GM12872 (cell line): ENCODE results near the gene FAIM2.

Experiments
- TF ChIP-seq, protein P1 (sequence below): IDR thresholded peaks from 3 replicates; pipeline ENCODE4 v1.5.1; 2011; ENCODE audit warnings: low read depth, mild to moderate bottlenecking, low read length, moderate library complexity; ENCODE audit not compliant: insufficient read depth

The FAIM2 gene

DNA sequence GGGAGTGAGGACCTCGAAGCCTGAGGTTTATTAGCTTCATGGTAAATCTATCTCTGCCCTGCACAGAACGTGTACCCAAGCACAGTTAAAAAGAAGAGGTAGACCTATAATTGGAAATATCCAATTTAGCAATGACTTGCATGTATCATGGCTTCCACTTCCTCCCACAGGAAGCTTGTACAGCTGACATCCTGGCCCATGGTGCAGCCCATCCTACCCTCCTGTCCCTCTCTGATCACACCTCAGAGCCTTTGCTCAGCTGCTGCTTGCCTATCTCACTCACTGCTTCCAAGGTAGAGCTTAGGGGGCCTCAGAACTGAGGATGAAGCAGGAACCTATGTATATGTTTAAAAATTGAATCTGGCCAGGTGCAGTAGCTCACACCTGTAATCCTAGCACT lies 56.5 kb downstream of the FAIM2 start:
- TF ChIP-seq, protein P1, sequence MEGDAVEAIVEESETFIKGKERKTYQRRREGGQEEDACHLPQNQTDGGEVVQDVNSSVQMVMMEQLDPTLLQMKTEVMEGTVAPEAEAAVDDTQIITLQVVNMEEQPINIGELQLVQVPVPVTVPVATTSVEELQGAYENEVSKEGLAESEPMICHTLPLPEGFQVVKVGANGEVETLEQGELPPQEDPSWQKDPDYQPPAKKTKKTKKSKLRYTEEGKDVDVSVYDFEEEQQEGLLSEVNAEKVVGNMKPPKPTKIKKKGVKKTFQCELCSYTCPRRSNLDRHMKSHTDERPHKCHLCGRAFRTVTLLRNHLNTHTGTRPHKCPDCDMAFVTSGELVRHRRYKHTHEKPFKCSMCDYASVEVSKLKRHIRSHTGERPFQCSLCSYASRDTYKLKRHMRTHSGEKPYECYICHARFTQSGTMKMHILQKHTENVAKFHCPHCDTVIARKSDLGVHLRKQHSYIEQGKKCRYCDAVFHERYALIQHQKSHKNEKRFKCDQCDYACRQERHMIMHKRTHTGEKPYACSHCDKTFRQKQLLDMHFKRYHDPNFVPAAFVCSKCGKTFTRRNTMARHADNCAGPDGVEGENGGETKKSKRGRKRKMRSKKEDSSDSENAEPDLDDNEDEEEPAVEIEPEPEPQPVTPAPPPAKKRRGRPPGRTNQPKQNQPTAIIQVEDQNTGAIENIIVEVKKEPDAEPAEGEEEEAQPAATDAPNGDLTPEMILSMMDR: no peak

DNA sequence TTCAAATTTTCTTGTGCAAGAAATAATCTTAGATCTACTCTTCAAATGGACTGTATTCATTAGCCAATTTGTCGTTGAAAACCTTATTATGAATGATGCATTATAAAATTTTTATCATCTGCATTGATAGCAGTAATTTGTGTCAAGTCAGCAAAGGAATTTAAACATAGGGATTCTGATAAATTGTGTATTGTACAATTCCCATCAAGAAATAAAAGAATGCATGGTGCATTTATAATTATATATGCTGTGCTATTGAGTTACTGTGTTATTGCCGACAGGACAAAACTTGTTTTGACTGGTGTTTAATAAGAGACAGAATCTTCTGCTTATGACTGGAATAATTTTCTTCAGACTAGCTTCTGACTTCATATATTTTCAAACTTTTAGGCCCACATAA lies 57.7 kb downstream of the FAIM2 start:
- TF ChIP-seq, protein P1: no peak

DNA sequence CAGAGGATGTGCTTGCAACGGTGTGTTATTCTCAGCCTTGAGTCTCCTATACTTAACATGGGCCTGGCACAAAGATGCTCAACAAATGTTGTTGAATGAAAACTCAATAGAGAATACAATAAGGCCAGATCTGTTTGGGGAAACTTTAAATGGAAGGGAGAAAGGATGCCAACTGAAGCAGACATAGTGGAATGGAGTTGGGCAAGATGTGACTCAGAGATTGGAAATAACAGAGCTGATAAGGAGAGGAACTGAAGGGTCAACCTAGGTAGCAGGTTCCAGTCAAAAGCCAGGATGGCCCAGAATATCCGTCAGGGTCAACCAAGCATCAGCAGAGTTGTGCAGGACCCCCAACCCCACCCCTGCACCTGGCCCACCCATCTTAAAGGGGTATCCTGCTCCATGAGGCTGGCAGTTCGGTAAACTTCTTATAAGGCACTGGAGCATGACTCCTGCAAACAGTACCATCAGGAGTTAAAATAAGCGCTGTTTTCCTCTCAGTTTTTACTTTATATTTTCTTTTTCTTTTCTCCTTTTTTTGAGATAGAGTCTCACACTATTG lies 59.7 kb downstream of the FAIM2 start:
- TF ChIP-seq, protein P1: no peak

DNA sequence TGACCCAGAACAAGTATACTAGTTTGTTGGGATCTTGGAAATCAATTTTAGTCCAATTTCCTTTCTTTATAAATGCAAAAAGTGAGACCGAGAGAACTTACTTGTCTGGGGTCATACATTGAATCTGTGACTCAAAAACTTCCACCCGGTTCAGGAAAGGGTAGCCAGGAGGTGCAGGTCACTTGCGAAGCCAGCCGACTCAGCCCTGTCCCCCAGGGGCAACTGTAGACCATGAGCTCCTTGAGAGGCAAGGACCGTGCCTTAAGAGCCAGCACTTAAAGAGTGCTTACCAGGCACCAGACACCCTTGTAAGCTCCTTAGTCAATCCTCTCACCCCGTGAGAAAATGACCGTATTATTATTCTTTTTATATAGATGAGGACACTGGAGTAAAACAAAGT lies 60.3 kb downstream of the FAIM2 start:
- TF ChIP-seq, protein P1: no peak

DNA sequence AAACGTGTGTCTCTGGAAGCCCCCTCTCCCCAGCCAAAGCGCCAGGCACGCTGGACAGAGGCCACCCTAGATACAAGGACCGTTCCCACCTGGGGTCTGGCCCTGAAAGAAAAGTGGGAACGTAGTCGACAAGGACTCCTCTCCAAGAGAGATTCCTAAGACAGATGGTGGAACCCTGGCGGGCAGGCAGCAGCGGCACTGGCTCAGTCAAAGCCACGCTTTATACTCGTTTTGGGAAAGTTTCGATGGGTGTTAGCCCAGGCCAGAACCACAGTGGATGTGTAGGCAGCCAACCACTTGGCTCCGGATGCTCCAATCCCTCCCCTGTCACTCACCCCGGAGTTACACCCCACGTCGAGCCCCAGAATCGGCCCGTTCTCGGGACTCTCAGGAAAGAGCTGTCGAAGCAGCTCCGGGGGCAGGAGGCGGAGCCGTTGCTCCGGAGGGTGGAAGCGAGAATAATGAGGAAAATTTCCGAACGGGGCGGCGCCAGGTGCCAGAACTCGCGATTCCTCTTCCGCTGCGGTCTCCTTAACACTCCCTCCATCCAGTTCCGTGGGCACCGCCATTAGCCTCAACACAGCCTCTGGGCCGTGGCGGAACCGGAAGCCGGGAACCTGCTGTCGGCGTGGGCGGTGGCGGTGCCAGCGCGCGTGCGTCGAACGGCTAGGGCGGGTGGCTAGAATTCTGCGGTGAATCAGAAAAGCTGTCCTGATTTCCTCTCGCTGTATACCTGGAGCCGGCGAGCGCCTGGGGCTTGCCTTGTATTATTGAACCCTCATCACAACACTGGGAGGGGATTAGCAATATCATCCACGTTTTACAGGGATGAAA lies 61.0 kb downstream of the FAIM2 start, which contains the start of gene BCDIN3D:
Gene BCDIN3D (minus strand): TSS at position 588 of the 834 bp plus-strand sequence. CDS start 19 bp downstream, at position 569.
- TF ChIP-seq, protein P1: no peak

DNA sequence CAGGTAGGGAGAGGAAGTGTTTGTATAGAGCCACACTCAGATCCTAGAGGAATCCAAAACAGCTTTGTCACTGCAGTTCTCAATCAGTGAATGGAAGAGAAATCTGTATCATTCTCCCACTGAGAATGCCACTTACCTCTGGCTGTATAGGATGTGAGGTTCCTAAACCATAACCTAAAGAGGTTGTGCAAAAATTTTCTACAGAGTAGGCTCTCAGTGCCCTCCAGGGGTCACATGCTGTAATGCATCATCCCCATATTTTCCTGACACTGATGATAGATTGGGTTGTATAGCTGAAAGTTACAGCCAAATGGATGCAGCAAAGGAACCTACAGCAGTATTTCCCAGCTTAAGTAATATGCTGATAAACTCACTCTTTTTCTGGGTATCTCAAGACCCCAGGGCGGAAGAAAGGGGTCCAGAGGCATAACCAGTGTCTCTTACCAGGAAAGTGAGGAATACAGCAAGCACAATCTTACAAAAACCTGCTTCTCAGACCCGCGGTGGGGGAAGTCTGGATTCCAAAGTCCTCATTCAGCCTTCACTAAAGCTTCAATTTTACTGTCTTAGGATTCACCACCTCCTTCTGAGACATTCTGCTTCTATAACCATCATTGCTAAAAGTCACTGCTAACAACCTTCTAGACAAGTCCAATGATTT lies 64.6 kb downstream of the FAIM2 start:
- TF ChIP-seq, protein P1: peak; percentile 76

DNA sequence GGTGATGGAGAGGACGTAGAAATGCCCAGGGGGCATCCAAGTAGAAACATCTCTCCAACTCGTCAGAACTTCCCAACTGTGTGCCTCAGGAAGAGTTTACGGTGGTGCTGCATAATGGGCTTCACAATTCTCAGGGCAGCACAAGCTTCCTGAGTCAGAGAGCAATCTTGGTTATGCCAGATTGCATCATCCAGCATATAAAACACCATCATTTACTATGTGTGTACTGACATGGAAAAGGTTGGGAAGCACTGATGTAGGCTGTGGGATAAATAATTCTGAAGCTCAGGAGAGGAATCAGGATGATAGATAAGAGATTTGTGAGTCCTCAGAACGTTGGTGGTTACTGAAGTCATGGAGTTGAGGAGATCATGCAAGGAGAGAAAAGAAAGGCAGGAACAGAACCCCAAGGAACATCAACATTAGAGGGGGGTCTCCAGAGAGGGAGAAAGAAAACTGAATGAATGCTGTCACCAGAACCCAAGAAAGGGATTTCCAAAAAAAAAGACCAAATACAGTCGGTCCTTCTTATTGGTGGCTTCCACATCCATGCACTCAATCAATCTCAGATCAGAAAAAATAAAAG lies 70.8 kb downstream of the FAIM2 start:
- TF ChIP-seq, protein P1: no peak
